ENCODE measurements around the gene SUSD3. TPM values are rescaled to one million over a fixed set of nuclear protein-coding genes. Genes with fewer than 3 reads are reported as not detected.

SUSD3 gene
- total RNA-seq, 1 experiment from 2014 or later: 9.0 TPM

GRCh38 chr9:93114984-93115335, 56.5 kb downstream of the SUSD3 start:
- Histone ChIP-seq H3K79me2 (ENCODE audit: insufficient read depth, low read length) (no peaks in the 10 kb centered on the region), H3K4me1 (ENCODE audit: insufficient read depth, low read length) (no peaks in the 10 kb centered on the region), H3K18ac (ENCODE audit: insufficient read length, low read depth, low read length) (no peak overlapping the region), H3K27ac (ENCODE audit: insufficient read length, low read depth, low read length) (no peak overlapping the region), H3K79me1 (ENCODE audit: insufficient read depth, low read depth, low read length, poor library complexity, severe bottlenecking) (no peaks in the 10 kb centered on the region), H2BK20ac (ENCODE audit: low read depth, low read length, poor library complexity, severe bottlenecking) (no peak overlapping the region), H2BK15ac (ENCODE audit: low read depth, low read length) (no peak overlapping the region), H4K8ac (replicated peaks; ENCODE audit: insufficient read length, low read depth, low read length) (no peak overlapping the region), H3K9ac (ENCODE audit: extremely low read depth, insufficient read length, low read length) (no peak overlapping the region), H2AFZ (ENCODE audit: low read length) (no peak overlapping the region), H3K14ac (ENCODE audit: insufficient read depth, low read length) (peak overlapping the region; percentile 30; the same call in 1 of the 2 replicates), H2BK12ac (ENCODE audit: insufficient read length, low read depth, low read length) (no peak overlapping the region), H3T11ph (ENCODE audit: low read length) (no peak overlapping the region), H3K9me3 (ENCODE audit: control insufficient read depth, low read depth, low read length) (no peaks in the 10 kb centered on the region), H3K27me3 (ENCODE audit: insufficient read depth, low read length) (no peaks in the 10 kb centered on the region), H4K91ac (ENCODE audit: insufficient read length, low read depth, low read length) (no peak overlapping the region), H3K23me2 (ENCODE audit: insufficient read length, low read depth, low read length, poor library complexity, severe bottlenecking) (no peaks in the 10 kb centered on the region), H3K4me2 (ENCODE audit: insufficient read depth, insufficient read length, low read length) (no peak overlapping the region), H2AK5ac (ENCODE audit: insufficient read length, low read length) (no peak overlapping the region), H3K56ac (ENCODE audit: insufficient read length, low read depth, low read length) (no peak overlapping the region), H3K23ac (ENCODE audit: insufficient read length, low read depth, low read length) (no peak overlapping the region), H2BK5ac (ENCODE audit: insufficient read length, low read length) (no peak overlapping the region), H4K20me1 (ENCODE audit: control insufficient read depth, insufficient read depth, insufficient read length) (no peaks in the 10 kb centered on the region), H3K4ac (ENCODE audit: low read depth, low read length) (no peak overlapping the region), H4K5ac (ENCODE audit: insufficient read length, low read depth, low read length) (no peak overlapping the region), H2BK120ac (ENCODE audit: low read depth, low read length, poor library complexity, severe bottlenecking) (no peak overlapping the region)
- Mint-ChIP-seq H3K27me3 (ENCODE audit: low read depth) (no peaks in the 10 kb centered on the region; the same call in 1 of the 2 replicates), H3K9me3 (no peaks in the 10 kb centered on the region), H3K27ac (peak overlapping the region in 2 of 3 experiments; percentile 62 to 81; a peak in 1 of 7 replicates), H3K36me3 (ENCODE audit: insufficient read depth in 1 of 3, low read depth in 3 of 3) (peaks cover 0 to 5% (median 3%) of the 10 kb centered on the region in 3 experiments; a peak in 4 of 7 replicates), H3K4me3 (no peak overlapping the region), H3K4me1 (peaks cover 18 to 24% of the 10 kb centered on the region in 2 experiments)
- no peak for DNase-seq
- TF ChIP-seq, protein P1, sequence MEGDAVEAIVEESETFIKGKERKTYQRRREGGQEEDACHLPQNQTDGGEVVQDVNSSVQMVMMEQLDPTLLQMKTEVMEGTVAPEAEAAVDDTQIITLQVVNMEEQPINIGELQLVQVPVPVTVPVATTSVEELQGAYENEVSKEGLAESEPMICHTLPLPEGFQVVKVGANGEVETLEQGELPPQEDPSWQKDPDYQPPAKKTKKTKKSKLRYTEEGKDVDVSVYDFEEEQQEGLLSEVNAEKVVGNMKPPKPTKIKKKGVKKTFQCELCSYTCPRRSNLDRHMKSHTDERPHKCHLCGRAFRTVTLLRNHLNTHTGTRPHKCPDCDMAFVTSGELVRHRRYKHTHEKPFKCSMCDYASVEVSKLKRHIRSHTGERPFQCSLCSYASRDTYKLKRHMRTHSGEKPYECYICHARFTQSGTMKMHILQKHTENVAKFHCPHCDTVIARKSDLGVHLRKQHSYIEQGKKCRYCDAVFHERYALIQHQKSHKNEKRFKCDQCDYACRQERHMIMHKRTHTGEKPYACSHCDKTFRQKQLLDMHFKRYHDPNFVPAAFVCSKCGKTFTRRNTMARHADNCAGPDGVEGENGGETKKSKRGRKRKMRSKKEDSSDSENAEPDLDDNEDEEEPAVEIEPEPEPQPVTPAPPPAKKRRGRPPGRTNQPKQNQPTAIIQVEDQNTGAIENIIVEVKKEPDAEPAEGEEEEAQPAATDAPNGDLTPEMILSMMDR (conservative IDR thresholded peaks at IDR 0.05): no peak
- no CpG with 5 or more reads among the region's 5 CpGs for WGBS (ENCODE audit: extremely low coverage, insufficient read length, low lambda C conversion rate)

Measured in H9 (cell line).